Esophagus muscularis mucosa (tissue), 4 donors: ENCODE data around the gene VCL. TPM values are rescaled to one million over a fixed set of nuclear protein-coding genes. Genes with fewer than 3 reads are reported as not detected.

Experiments
- DNase-seq: peaks from one replicate; pipeline ENCODE4 v3.0.0-alpha.2; 2017; ENCODE audit errors: extremely low spot score
- H3K27ac ChIP-seq, 4 donors: fragments of 200-600 bp; sonication (generic); replicated peaks in 1 of 4; 1 replicate in 3 of 4; 2 replicates in 1 of 4; pipeline ENCODE4 v1.5.1; 2016 to 2019; ENCODE audit warnings: mild to moderate bottlenecking in 1 of 4
- H3K27me3 ChIP-seq, 4 donors: fragments of 200-600 bp; sonication (generic); one replicate each; pipeline versions ENCODE4 v1.5.1 to v1.6.0; 2016 to 2019
- H3K36me3 ChIP-seq, 4 donors: fragments of 200-600 bp; sonication (generic); one replicate each; pipeline ENCODE4 v1.5.1; 2016 to 2019
- H3K4me1 ChIP-seq, 4 donors: fragments of 200-600 bp; sonication (generic); one replicate each; pipeline ENCODE4 v1.5.1; 2016 to 2019
- H3K4me3 ChIP-seq, 4 donors: fragments of 200-600 bp; sonication (generic); 1 replicate in 2 of 4; 2 replicates in 2 of 4; pipeline ENCODE4 v1.5.1; 2016 to 2019; ENCODE audit warnings: mild to moderate bottlenecking in 4 of 4, moderate library complexity in 1 of 4
- H3K9me3 ChIP-seq, 4 donors: fragments of 200-600 bp; sonication (generic); 1 replicate in 3 of 4; 2 replicates in 1 of 4; pipeline ENCODE4 v1.5.1; 2016 to 2019
- CTCF ChIP-seq, 3 experiments: fragments of 200-600 bp in 2 of 3; fragments of 450-650 bp in 1 of 3; sonication (generic) in 2 of 3; IDR thresholded peaks; one replicate each; pipeline ENCODE4 v1.5.1; 2017 to 2019; ENCODE audit warnings: antibody characterized with exemption in 3 of 3, mild to moderate bottlenecking in 2 of 3, moderate library complexity in 1 of 3
- EP300 ChIP-seq: sonication (generic); formaldehyde crosslinking; IDR thresholded peaks from one replicate; pipeline ENCODE4 v1.6.1; 2017; ENCODE audit warnings: antibody characterized with exemption
- POLR2A ChIP-seq: fragments of 450-650 bp; IDR thresholded peaks from one replicate; pipeline ENCODE4 v1.6.1; 2017; ENCODE audit warnings: antibody characterized with exemption, moderate library complexity, mild to moderate bottlenecking, low read depth
- POLR2AphosphoS5 ChIP-seq, 2 donors: sonication (generic); formaldehyde crosslinking; IDR thresholded peaks; one replicate each; pipeline ENCODE4 v1.6.1; 2017; ENCODE audit warnings: antibody characterized with exemption in 2 of 2
- WGBS: methylation state at CpG from one replicate; pipeline ENCODE4 v1.1.5; 2018; 5-methylcytosine and 5-hydroxymethylcytosine counted together
- intact Hi-C: fragments of 100-400 bp; cut with DNase I; formaldehyde crosslinking; loops from one replicate; pipeline ENCODE4 v1.15.1; 2023
- total RNA-seq, 4 donors: library from RNA; depleted of rRNA; stranded (reverse); fragments of >200 nt; gene quantifications; one replicate each; pipeline versions ENCODE4 v1.1.0 to v1.2.1, GENCODE V29; 2016

Gene VCL
- total RNA-seq, 4 donors from 2014 or later, result 412 to 555 (median 448) TPM

- Histone ChIP-seq H3K27me3 (no peaks in the 10 kb centered on the region), H3K4me3 (no peak overlapping the region), H3K36me3 (peaks cover 22 to 54% (median 38%) of the 10 kb centered on the region in 4 donors), H3K4me1 (peaks cover 37 to 55% (median 53%) of the 10 kb centered on the region in 4 donors), H3K9me3 (no peaks in the 10 kb centered on the region), H3K27ac (peak overlapping the region in 1 of 4 donors; percentile 9)
- DNase-seq, result peak; percentile 34
- TF ChIP-seq EP300 (no peak), POLR2A (no peak), POLR2AphosphoS5 (IDR thresholded peaks at IDR 0.05) (no peak), CTCF (IDR thresholded peaks at IDR 0.05) (no peak)
- intact Hi-C loops, result loop anchor here (5.0 to 10.0 kb wide), 3 partner anchors 86 to 196 kb away; partner anchors contain the start of gene VCL
- WGBS, result 84% methylated on average over 2 of the region's 2 CpGs
Observed at GRCh38 chr10:74083304-74083703, 85.4 kb downstream of the VCL start.

GRCh38 chr10:74084955-74085354, 87.0 kb downstream of the VCL start:
- TF ChIP-seq POLR2AphosphoS5 (IDR thresholded peaks at IDR 0.05) (no peak), POLR2A (no peak), CTCF (IDR thresholded peaks at IDR 0.05) (no peak), EP300 (no peak)
- no peaks in the 10 kb centered on the region for H3K27me3 ChIP-seq
- no peak for DNase-seq
- H3K9me3 ChIP-seq, result no peaks in the 10 kb centered on the region
- peaks cover 22 to 70% (median 51%) of the 10 kb centered on the region in 4 donors for H3K36me3 ChIP-seq
- peaks cover 23 to 49% (median 48%) of the 10 kb centered on the region in 4 donors for H3K4me1 ChIP-seq
- H3K4me3 ChIP-seq, result no peak overlapping the region
- peak overlapping the region in 2 of 4 donors; percentile 26 to 34 for H3K27ac ChIP-seq
- WGBS, result 85% methylated on average over 3 of the region's 3 CpGs
- intact Hi-C loops, result loop anchor here (5.0 to 10.0 kb wide), 3 partner anchors 88 to 198 kb away; partner anchors contain the start of gene VCL

GRCh38 chr10:74086317-74086716, 88.4 kb downstream of the VCL start:
- no peak for DNase-seq
- Histone ChIP-seq H3K9me3 (no peaks in the 10 kb centered on the region), H3K27me3 (no peaks in the 10 kb centered on the region), H3K36me3 (peaks cover 34 to 84% (median 64%) of the 10 kb centered on the region in 4 donors), H3K4me3 (no peak overlapping the region), H3K27ac (peak overlapping the region in 3 of 4 donors; percentile 5 to 15 (median 15)), H3K4me1 (peaks cover 12 to 36% (median 35%) of the 10 kb centered on the region in 4 donors)
- intact Hi-C loops, result loop anchor here (10.0 kb wide), 1 partner anchor 142 kb away; no protein-coding TSS in a partner anchor
- TF ChIP-seq POLR2AphosphoS5 (IDR thresholded peaks at IDR 0.05) (no peak), EP300 (no peak), CTCF (IDR thresholded peaks at IDR 0.05) (no peak), POLR2A (no peak)
- WGBS, result 81% methylated on average over 2 of the region's 2 CpGs

- 34% methylated on average over 3 of the region's 3 CpGs for WGBS
- DNase-seq, result no peak
- Histone ChIP-seq H3K27me3 (no peaks in the 10 kb centered on the region), H3K4me3 (no peak overlapping the region), H3K4me1 (peaks cover 0 to 25% (median 21%) of the 10 kb centered on the region in 4 donors), H3K27ac (no peak overlapping the region), H3K36me3 (peaks cover 45 to 91% (median 75%) of the 10 kb centered on the region in 4 donors), H3K9me3 (no peaks in the 10 kb centered on the region)
- TF ChIP-seq EP300, result no peak
- no peak for TF ChIP-seq CTCF (IDR thresholded peaks at IDR 0.05)
- TF ChIP-seq POLR2AphosphoS5 (IDR thresholded peaks at IDR 0.05), result no peak
- no peak for TF ChIP-seq POLR2A
- intact Hi-C loops, result loop anchor here (10.0 kb wide), 1 partner anchor 144 kb away; no protein-coding TSS in a partner anchor
Observed at GRCh38 chr10:74088722-74089121, 90.8 kb downstream of the VCL start.
